Measurements from ENCODE around the gene SORCS2.

The SORCS2 gene

GRCh38 chr4:7342223-7343080, 150.1 kb downstream of the SORCS2 start:
- DNase-seq, result no peak

GRCh38 chr4:7343081-7343655, 150.8 kb downstream of the SORCS2 start:
- DNase-seq, result no peak

GRCh38 chr4:7343950-7344349, 151.6 kb downstream of the SORCS2 start:
- DNase-seq, result no peak

- DNase-seq, result no peak
Observed at GRCh38 chr4:7344636-7345155, 152.4 kb downstream of the SORCS2 start.

GRCh38 chr4:7347981-7348380, 155.6 kb downstream of the SORCS2 start:
- DNase-seq, result no peak

- DNase-seq, result no peak
Observed at GRCh38 chr4:7348946-7349900, 156.9 kb downstream of the SORCS2 start.

- no peak for DNase-seq
Observed at GRCh38 chr4:7350396-7350795, 158.1 kb downstream of the SORCS2 start.

- no peak for DNase-seq
Observed at GRCh38 chr4:7351014-7351413, 158.7 kb downstream of the SORCS2 start.

GRCh38 chr4:7352486-7352885, 160.1 kb downstream of the SORCS2 start:
- DNase-seq, result no peak

GRCh38 chr4:7353046-7353790, 160.9 kb downstream of the SORCS2 start:
- no peak for DNase-seq

- DNase-seq, result no peak
Observed at GRCh38 chr4:7353846-7354610, 161.7 kb downstream of the SORCS2 start.

- DNase-seq, result no peak
Observed at GRCh38 chr4:7354927-7355326, 162.6 kb downstream of the SORCS2 start.

GRCh38 chr4:7355795-7356194, 163.5 kb downstream of the SORCS2 start:
- DNase-seq, result no peak

- no peak for DNase-seq
Observed at GRCh38 chr4:7356667-7357310, 164.5 kb downstream of the SORCS2 start.

- no peak for DNase-seq
Observed at GRCh38 chr4:7357323-7357722, 165.0 kb downstream of the SORCS2 start.

- no peak for DNase-seq
Observed at GRCh38 chr4:7358100-7358735, 165.9 kb downstream of the SORCS2 start.

- no peak for DNase-seq
Observed at GRCh38 chr4:7359400-7360062, 167.2 kb downstream of the SORCS2 start.

GRCh38 chr4:7360806-7361205, 168.5 kb downstream of the SORCS2 start:
- no peak for DNase-seq

GRCh38 chr4:7361280-7361895, 169.1 kb downstream of the SORCS2 start:
- no peak for DNase-seq
